GM10266 (cell line): Measurements from ENCODE around the gene STAT4.

Experiments
- DNase-seq: peaks from one replicate; pipeline ENCODE4 v3.0.0; 2012; ENCODE audit errors: extremely low spot score
- CTCF ChIP-seq: IDR thresholded peaks from 2 replicates; pipeline ENCODE4 v1.5.1; 2012; ENCODE audit warnings: mild to moderate bottlenecking, low read depth; ENCODE audit not compliant: control insufficient read depth, insufficient read depth; ENCODE audit errors: missing control alignments

The STAT4 gene

DNA sequence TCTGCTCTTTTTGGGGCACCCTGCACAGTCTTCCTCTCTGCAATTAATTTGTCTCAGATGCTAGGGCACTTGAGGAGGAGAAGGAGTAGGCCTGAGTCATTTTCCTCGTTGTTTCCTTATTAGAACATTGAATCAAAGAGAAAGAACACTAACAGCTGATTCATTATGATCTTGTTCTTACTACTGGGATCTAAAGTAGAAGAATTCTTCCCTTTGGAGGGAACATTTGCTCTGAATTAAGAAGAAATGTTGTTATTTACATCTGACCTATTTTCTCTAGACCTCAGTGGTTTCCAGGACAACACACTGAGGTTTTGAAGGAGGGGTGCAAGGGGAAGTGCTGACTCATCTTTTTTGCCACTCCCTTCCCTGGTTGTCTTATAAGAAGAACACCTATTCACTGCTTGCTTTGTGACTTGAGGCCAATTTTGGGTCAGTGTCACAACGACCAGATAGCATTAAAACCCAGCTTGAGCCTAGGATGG, 112.5 kb downstream of the STAT4 start:
- no peak for TF ChIP-seq CTCF
- no peak for DNase-seq

GRCh38 chr2:191037351-191037750, 113.4 kb downstream of the STAT4 start:
- no peak for DNase-seq
- no peak for TF ChIP-seq CTCF

- no peak for DNase-seq
Measured at GRCh38 chr2:191036363-191036762, 114.4 kb downstream of the STAT4 start.

DNA sequence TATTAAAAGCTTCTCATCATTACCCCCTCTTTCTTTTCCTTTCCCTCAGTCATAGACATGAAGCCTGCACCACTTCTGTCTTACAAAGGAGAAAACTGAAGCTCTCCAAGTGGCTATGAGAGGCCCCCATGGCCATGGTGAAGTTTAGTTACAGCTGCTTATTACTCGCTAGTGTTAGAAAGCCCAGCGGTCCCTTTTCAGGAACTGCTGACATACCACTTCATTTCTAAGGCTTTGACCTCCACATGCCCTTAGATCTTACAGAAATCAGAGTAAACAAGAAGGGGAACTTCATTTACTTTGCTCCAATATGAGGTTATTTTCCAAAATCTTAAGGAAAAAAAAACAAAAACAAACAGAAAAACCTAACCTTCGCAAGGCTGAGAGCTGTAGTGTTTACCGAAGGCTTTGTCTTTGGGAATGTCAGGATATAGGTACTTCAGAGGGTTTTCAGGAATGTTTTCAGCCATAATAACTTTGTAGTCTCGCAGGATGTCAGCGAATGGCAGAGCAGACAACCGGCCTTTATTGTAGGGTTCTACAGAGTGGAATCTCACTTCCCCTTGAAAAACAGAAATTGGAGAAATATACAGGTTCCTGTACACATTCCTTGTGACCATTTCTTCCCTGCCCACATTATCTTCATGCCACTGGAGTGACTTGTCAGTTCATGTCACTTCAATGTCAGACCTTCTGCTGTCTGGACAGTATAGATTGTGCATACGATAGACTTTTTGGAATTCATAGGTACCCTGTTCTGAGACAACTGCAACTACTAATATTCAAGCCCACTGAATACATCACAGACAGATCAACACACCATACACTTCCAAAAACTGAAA, 118.0 kb downstream of the STAT4 start:
- TF ChIP-seq CTCF = no peak
- DNase-seq = no peak

More at GRCh38 chr2:191036363-191036762, 114.4 kb downstream of the STAT4 start:
- TF ChIP-seq CTCF = no peak

GRCh38 chr2:191031256-191031655, 119.5 kb downstream of the STAT4 start:
- DNase-seq = no peak
- TF ChIP-seq CTCF = no peak

GRCh38 chr2:191030521-191031154, 120.2 kb downstream of the STAT4 start:
- peak; percentile 43 for DNase-seq
- peak; percentile 60 for TF ChIP-seq CTCF
